ENCODE results near the gene RAB24.

- TF ChIP-seq POLR2AphosphoS5 (IDR thresholded peaks at IDR 0.05; ENCODE audit: low read depth) (no peak), CTCF (IDR thresholded peaks at IDR 0.05; ENCODE audit: insufficient read depth, low read length) (no peak)
Measured at GRCh38 chr5:177290816-177291596, 12.5 kb downstream of the RAB24 start.

Measured in HL-60 (cell line).